Neural cell (in vitro differentiated cells): ENCODE results near the gene DOCK9. TPM values are rescaled to one million over a fixed set of nuclear protein-coding genes. Genes with fewer than 3 reads are reported as not detected.

Source experiments
- H2AFZ ChIP-seq: fragments of 200-600, 300-800 bp; sonication (generic), shearing (Covaris generic); 2 replicates; pipeline ENCODE4 v1.6.0; 2014; ENCODE audit warnings: low read depth, mild to moderate bottlenecking, antibody characterized with exemption, low read length, moderate library complexity
- H3F3A ChIP-seq: fragments of 200-600 bp; shearing (Covaris generic); 2 replicates; pipeline ENCODE4 v1.6.1; 2016; ENCODE audit warnings: mild to moderate bottlenecking, moderate library complexity, mixed read lengths, antibody characterized with exemption, low read length; ENCODE audit not compliant: insufficient read depth, poor library complexity, severe bottlenecking
- H3K27ac ChIP-seq: fragments of 200-600, 300-800 bp; sonication (generic), shearing (Covaris generic); 2 replicates; pipeline ENCODE4 v1.5.1; 2014; ENCODE audit warnings: mild to moderate bottlenecking, low read length, moderate library complexity
- H3K27me3 ChIP-seq: fragments of 300-800, 200-600 bp; sonication (generic), shearing (Covaris generic); 2 replicates; pipeline ENCODE4 v1.6.0; 2014; ENCODE audit warnings: mild to moderate bottlenecking, low read depth, low read length, moderate library complexity; ENCODE audit not compliant: insufficient read depth
- H3K36me3 ChIP-seq: fragments of 300-800, 200-600 bp; sonication (generic), shearing (Covaris generic); 2 replicates; pipeline ENCODE4 v1.5.1; 2014; ENCODE audit warnings: mild to moderate bottlenecking, antibody characterized with exemption, low read length, moderate library complexity; ENCODE audit not compliant: insufficient read depth
- H3K4me2 ChIP-seq: fragments of 300-800, 200-600 bp; sonication (generic), shearing (Covaris generic); 2 replicates; pipeline ENCODE4 v1.6.0; 2014; ENCODE audit warnings: mild to moderate bottlenecking, low read length
- H3K4me3 ChIP-seq: fragments of 300-800, 200-600 bp; sonication (generic), shearing (Covaris generic); 2 replicates; pipeline ENCODE4 v1.5.1; 2014; ENCODE audit warnings: mild to moderate bottlenecking, low read length, moderate library complexity
- H3K79me2 ChIP-seq: fragments of 200-600 bp; shearing (Covaris generic); replicated peaks from 2 replicates; pipeline ENCODE4 v1.6.0; 2014; ENCODE audit warnings: mild to moderate bottlenecking, low read length, moderate library complexity; ENCODE audit not compliant: insufficient read depth
- H3K9ac ChIP-seq: fragments of 300-800, 200-600 bp; sonication (generic), shearing (Covaris generic); 2 replicates; pipeline ENCODE4 v1.6.1; 2016; ENCODE audit warnings: mild to moderate bottlenecking, low read length, mixed read lengths
- H3K9me2 ChIP-seq: fragments of 200-600 bp; shearing (Covaris generic); 2 replicates; pipeline ENCODE4 v1.6.1; 2016; ENCODE audit warnings: mild to moderate bottlenecking, low read length, mixed read lengths; ENCODE audit not compliant: insufficient read depth
- H3K9me3 ChIP-seq: fragments of 200-600, 300-800 bp; sonication (generic), shearing (Covaris generic); 2 replicates; pipeline ENCODE4 v1.6.1; 2016; ENCODE audit warnings: mild to moderate bottlenecking, mixed run types, low read length, moderate library complexity, mixed read lengths
- H4K20me1 ChIP-seq: fragments of 200-600 bp; shearing (Covaris generic); 2 replicates; pipeline ENCODE4 v1.6.1; 2016; ENCODE audit warnings: mild to moderate bottlenecking, mixed run types; ENCODE audit not compliant: insufficient read depth
- CTCF ChIP-seq: fragments of 450-650 bp; IDR thresholded peaks from 2 replicates; pipeline ENCODE4 v1.5.1; 2014; ENCODE audit warnings: antibody characterized with exemption, mild to moderate bottlenecking, moderate library complexity; ENCODE audit not compliant: poor library complexity, severe bottlenecking
- EP300 ChIP-seq: fragments of 450-650 bp; conservative IDR thresholded peaks from 2 replicates; pipeline ENCODE4 v1.6.1; 2014; ENCODE audit warnings: antibody characterized with exemption, mild to moderate bottlenecking, moderate library complexity; ENCODE audit not compliant: poor library complexity, severe bottlenecking
- EZH2 ChIP-seq: fragments of 200-600, 300-800 bp; shearing (Covaris generic), sonication (generic); IDR thresholded peaks from 2 replicates; pipeline ENCODE4 v1.6.1; 2014; ENCODE audit warnings: antibody characterized with exemption, low read length, borderline replicate concordance, mild to moderate bottlenecking; ENCODE audit not compliant: insufficient read depth, poor library complexity, severe bottlenecking
- MXI1 ChIP-seq: fragments of 450-650 bp; conservative IDR thresholded peaks from 2 replicates; pipeline ENCODE4 v1.6.1; 2014; ENCODE audit warnings: antibody characterized with exemption, mild to moderate bottlenecking; ENCODE audit not compliant: poor library complexity, severe bottlenecking
- POLR2AphosphoS5 ChIP-seq: IDR thresholded peaks from 2 replicates; pipeline ENCODE4 v1.6.1; 2012
- RAD21 ChIP-seq: fragments of 450-650 bp; conservative IDR thresholded peaks from 2 replicates; pipeline ENCODE4 v1.6.1; 2014; ENCODE audit warnings: antibody characterized with exemption, mild to moderate bottlenecking, moderate library complexity
- REST ChIP-seq: IDR thresholded peaks from 2 replicates; pipeline ENCODE4 v1.6.1; 2012; ENCODE audit warnings: borderline replicate concordance
- SMC3 ChIP-seq: fragments of 450-650 bp; conservative IDR thresholded peaks from 2 replicates; pipeline ENCODE4 v1.6.1; 2014; ENCODE audit warnings: antibody characterized with exemption, mild to moderate bottlenecking, moderate library complexity; ENCODE audit not compliant: poor library complexity
- TAF1 ChIP-seq: IDR thresholded peaks from 2 replicates; pipeline ENCODE4 v1.6.1; 2012; ENCODE audit warnings: low read depth
- polyA plus RNA-seq: library from polyadenylated mRNA; depleted of rRNA; stranded (reverse); fragments of >200 nt; gene quantifications from 2 replicates; pipeline ENCODE4 v1.2.3, GENCODE V29; 2014

The DOCK9 gene
- polyA plus RNA-seq, 1 donor from 2014 or later: 11.4 TPM

GRCh38 chr13:98912846-98913245 is 65.0 kb downstream of the DOCK9 start:
- Histone ChIP-seq H3K9me2 (no peaks in the 10 kb centered on the region), H3K4me2 (no peak overlapping the region), H3F3A (no peaks in the 10 kb centered on the region), H4K20me1 (no peaks in the 10 kb centered on the region), H2AFZ (no peak overlapping the region), H3K9ac (no peak overlapping the region), H3K27me3 (no peaks in the 10 kb centered on the region), H3K9me3 (no peaks in the 10 kb centered on the region), H3K36me3 (no peaks in the 10 kb centered on the region), H3K79me2 (no peaks in the 10 kb centered on the region), H3K4me3 (no peak overlapping the region), H3K27ac (no peak overlapping the region)
- TF ChIP-seq EP300: no peak
- no peak for TF ChIP-seq CTCF
- TF ChIP-seq POLR2AphosphoS5: no peak
- TF ChIP-seq RAD21: no peak
- TF ChIP-seq TAF1: no peak
- TF ChIP-seq EZH2: no peak
- no peak for TF ChIP-seq MXI1
- no peak for TF ChIP-seq REST

GRCh38 chr13:98910501-98910951 is 67.3 kb downstream of the DOCK9 start:
- H3K79me2 ChIP-seq: no peaks in the 10 kb centered on the region
- TF ChIP-seq CTCF (no peak), SMC3 (no peak), MXI1 (no peak), EP300 (no peak), RAD21 (no peak), POLR2AphosphoS5 (no peak), EZH2 (no peak), TAF1 (no peak), REST (no peak)
- H3K9ac ChIP-seq: no peak overlapping the region
- no peaks in the 10 kb centered on the region for H3K9me3 ChIP-seq
- H3F3A ChIP-seq: no peaks in the 10 kb centered on the region
- no peaks in the 10 kb centered on the region for H3K9me2 ChIP-seq
- H2AFZ ChIP-seq: no peak overlapping the region
- H3K4me2 ChIP-seq: no peak overlapping the region
- no peaks in the 10 kb centered on the region for H3K36me3 ChIP-seq
- no peak overlapping the region for H3K27ac ChIP-seq
- no peak overlapping the region for H3K4me3 ChIP-seq
- no peaks in the 10 kb centered on the region for H3K27me3 ChIP-seq
- H4K20me1 ChIP-seq: no peaks in the 10 kb centered on the region
